Testis (tissue), 2 donors: ENCODE results near the gene CWF19L2.

Experiments
- POLR2A ChIP-seq: fragments of 450-650 bp; IDR thresholded peaks from one replicate; pipeline ENCODE4 v1.6.1; 2017; ENCODE audit warnings: antibody characterized with exemption, mild to moderate bottlenecking, moderate library complexity
- TF ChIP-seq, protein P1 (sequence below), 3 experiments: fragments of 450-650 bp in 2 of 3; fragments of 200-600 bp in 1 of 3; sonication (generic) in 1 of 3; IDR thresholded peaks; one replicate each; pipeline ENCODE4 v1.5.1; 2016 to 2019; ENCODE audit warnings: antibody characterized with exemption in 3 of 3, mild to moderate bottlenecking in 2 of 3, moderate library complexity in 1 of 3

DNA sequence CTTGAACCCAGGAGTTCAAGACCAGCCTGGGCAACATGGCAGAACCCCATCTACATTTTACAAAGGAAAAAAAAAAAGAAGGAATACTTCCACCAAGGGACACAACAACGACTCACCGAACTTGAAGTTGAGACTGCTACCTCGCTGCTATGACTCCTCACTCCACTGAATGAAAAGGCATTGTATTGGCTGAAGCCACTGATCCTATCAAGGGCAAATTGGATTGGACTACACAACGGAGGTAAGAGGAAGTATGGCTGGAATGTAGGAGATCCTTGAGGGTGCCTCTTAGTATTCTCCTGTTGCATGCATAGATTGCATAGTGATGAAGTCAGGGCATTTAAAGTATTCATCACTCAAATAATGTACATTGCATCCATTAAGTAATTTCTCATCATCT is 97.9 kb downstream of the CWF19L2 start:
- TF ChIP-seq, protein P1, sequence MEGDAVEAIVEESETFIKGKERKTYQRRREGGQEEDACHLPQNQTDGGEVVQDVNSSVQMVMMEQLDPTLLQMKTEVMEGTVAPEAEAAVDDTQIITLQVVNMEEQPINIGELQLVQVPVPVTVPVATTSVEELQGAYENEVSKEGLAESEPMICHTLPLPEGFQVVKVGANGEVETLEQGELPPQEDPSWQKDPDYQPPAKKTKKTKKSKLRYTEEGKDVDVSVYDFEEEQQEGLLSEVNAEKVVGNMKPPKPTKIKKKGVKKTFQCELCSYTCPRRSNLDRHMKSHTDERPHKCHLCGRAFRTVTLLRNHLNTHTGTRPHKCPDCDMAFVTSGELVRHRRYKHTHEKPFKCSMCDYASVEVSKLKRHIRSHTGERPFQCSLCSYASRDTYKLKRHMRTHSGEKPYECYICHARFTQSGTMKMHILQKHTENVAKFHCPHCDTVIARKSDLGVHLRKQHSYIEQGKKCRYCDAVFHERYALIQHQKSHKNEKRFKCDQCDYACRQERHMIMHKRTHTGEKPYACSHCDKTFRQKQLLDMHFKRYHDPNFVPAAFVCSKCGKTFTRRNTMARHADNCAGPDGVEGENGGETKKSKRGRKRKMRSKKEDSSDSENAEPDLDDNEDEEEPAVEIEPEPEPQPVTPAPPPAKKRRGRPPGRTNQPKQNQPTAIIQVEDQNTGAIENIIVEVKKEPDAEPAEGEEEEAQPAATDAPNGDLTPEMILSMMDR (IDR thresholded peaks at IDR 0.05): no peak
- no peak for TF ChIP-seq POLR2A
